GM19455 (cell line): ENCODE data around the gene CRACR2B.

Experiments
- ATAC-seq: cut with Tn5 transposase; IDR thresholded peaks from one replicate; pipeline ENCODE4 v1.9.1; 2021; ENCODE audit not compliant: unreplicated experiment

The CRACR2B gene

GRCh38 chr11:865462-866430 lies 38.0 kb downstream of the CRACR2B start:
- ATAC-seq = no peak

- ATAC-seq = no peak
Observed at GRCh38 chr11:866481-866880, 38.8 kb downstream of the CRACR2B start.

- ATAC-seq = no peak
Observed at GRCh38 chr11:867856-868358, 40.2 kb downstream of the CRACR2B start.

GRCh38 chr11:868394-868793 lies 40.7 kb downstream of the CRACR2B start:
- no peak for ATAC-seq

- ATAC-seq = no peak
Observed at GRCh38 chr11:868802-869201, 41.1 kb downstream of the CRACR2B start.

- ATAC-seq = no peak
Observed at GRCh38 chr11:869399-870126, 41.8 kb downstream of the CRACR2B start.

- no peak for ATAC-seq
Observed at GRCh38 chr11:870127-870413, 42.4 kb downstream of the CRACR2B start.

- no peak for ATAC-seq
Observed at GRCh38 chr11:870418-870817, 42.7 kb downstream of the CRACR2B start.

- no peak for ATAC-seq
Observed at GRCh38 chr11:871472-871871, 43.8 kb downstream of the CRACR2B start.

GRCh38 chr11:872799-873198 lies 45.1 kb downstream of the CRACR2B start:
- no peak for ATAC-seq

- ATAC-seq = no peak
Observed at GRCh38 chr11:873706-874105, 46.0 kb downstream of the CRACR2B start.

- ATAC-seq = no peak
Observed at GRCh38 chr11:875203-875602, 47.5 kb downstream of the CRACR2B start.

GRCh38 chr11:875769-876301 lies 48.1 kb downstream of the CRACR2B start:
- no peak for ATAC-seq

GRCh38 chr11:876545-876944 lies 48.8 kb downstream of the CRACR2B start:
- no peak for ATAC-seq

GRCh38 chr11:877565-877964 lies 49.8 kb downstream of the CRACR2B start:
- no peak for ATAC-seq

- ATAC-seq = no peak
Observed at GRCh38 chr11:880447-880846, 52.7 kb downstream of the CRACR2B start.
